Measurements from ENCODE around the gene AUTS2.

The AUTS2 gene

GRCh38 chr7:69610374-69611084 lies 12.3 kb downstream of the AUTS2 start:
- no peaks in the 10 kb centered on the region for H3K36me3 ChIP-seq
- no peak overlapping the region for H3K27ac ChIP-seq
- no peak overlapping the region for H3K4me3 ChIP-seq (ENCODE audit: low read depth in 1 of 2, low read length in 1 of 2)
- no peaks in the 10 kb centered on the region for H3K4me1 ChIP-seq (ENCODE audit: control insufficient read depth in 1 of 2, insufficient read depth in 1 of 2, low read depth in 1 of 2, low read length in 1 of 2)
- TF ChIP-seq CTCF (IDR thresholded peaks at IDR 0.05) = no peak
- H3K9me3 ChIP-seq = no peaks in the 10 kb centered on the region
- H3K27me3 ChIP-seq = peaks cover 6% of the 10 kb centered on the region

GRCh38 chr7:69612981-69613380 lies 14.7 kb downstream of the AUTS2 start:
- no peak overlapping the region for H3K4me3 ChIP-seq (ENCODE audit: low read depth in 1 of 2, low read length in 1 of 2)
- H3K27ac ChIP-seq = no peak overlapping the region
- TF ChIP-seq CTCF (IDR thresholded peaks at IDR 0.05) = no peak
- no peaks in the 10 kb centered on the region for H3K27me3 ChIP-seq
- no peaks in the 10 kb centered on the region for H3K36me3 ChIP-seq
- H3K4me1 ChIP-seq (ENCODE audit: control insufficient read depth in 1 of 2, insufficient read depth in 1 of 2, low read depth in 1 of 2, low read length in 1 of 2) = no peaks in the 10 kb centered on the region
- no peaks in the 10 kb centered on the region for H3K9me3 ChIP-seq

GRCh38 chr7:69613846-69614245 lies 15.6 kb downstream of the AUTS2 start:
- Histone ChIP-seq H3K27me3 (no peaks in the 10 kb centered on the region), H3K4me3 (ENCODE audit: low read depth in 1 of 2, low read length in 1 of 2) (no peak overlapping the region), H3K4me1 (ENCODE audit: control insufficient read depth in 1 of 2, insufficient read depth in 1 of 2, low read depth in 1 of 2, low read length in 1 of 2) (no peaks in the 10 kb centered on the region), H3K27ac (no peak overlapping the region), H3K36me3 (no peaks in the 10 kb centered on the region), H3K9me3 (no peaks in the 10 kb centered on the region)
- TF ChIP-seq CTCF (IDR thresholded peaks at IDR 0.05) = no peak

GRCh38 chr7:69615685-69616084 lies 17.4 kb downstream of the AUTS2 start:
- no peaks in the 10 kb centered on the region for H3K27me3 ChIP-seq
- no peak overlapping the region for H3K4me3 ChIP-seq (ENCODE audit: low read depth in 1 of 2, low read length in 1 of 2)
- no peaks in the 10 kb centered on the region for H3K4me1 ChIP-seq (ENCODE audit: control insufficient read depth in 1 of 2, insufficient read depth in 1 of 2, low read depth in 1 of 2, low read length in 1 of 2)
- no peaks in the 10 kb centered on the region for H3K36me3 ChIP-seq
- no peak overlapping the region for H3K27ac ChIP-seq
- H3K9me3 ChIP-seq = no peaks in the 10 kb centered on the region
- TF ChIP-seq CTCF (IDR thresholded peaks at IDR 0.05) = no peak

GRCh38 chr7:69617364-69617763 lies 19.1 kb downstream of the AUTS2 start:
- TF ChIP-seq CTCF (IDR thresholded peaks at IDR 0.05) = no peak
- Histone ChIP-seq H3K27me3 (no peaks in the 10 kb centered on the region), H3K4me1 (ENCODE audit: control insufficient read depth in 1 of 2, insufficient read depth in 1 of 2, low read depth in 1 of 2, low read length in 1 of 2) (no peaks in the 10 kb centered on the region), H3K4me3 (ENCODE audit: low read depth in 1 of 2, low read length in 1 of 2) (no peak overlapping the region), H3K36me3 (no peaks in the 10 kb centered on the region), H3K27ac (no peak overlapping the region), H3K9me3 (no peaks in the 10 kb centered on the region)

Data from neutrophil (primary cell).